GM18511 (cell line): Measurements from ENCODE around the gene PDE6G.
"Not testable (repeated sequence)": the region's sequence is repeated elsewhere in the genome, so short reads cannot be mapped to it uniquely, and the experiment has no call there.

Experiments
- ATAC-seq: cut with Tn5 transposase; IDR thresholded peaks from one replicate; pipeline ENCODE4 v1.9.1; 2021; ENCODE audit warnings: mild to moderate bottlenecking, moderate library complexity; ENCODE audit not compliant: unreplicated experiment

Gene PDE6G

GRCh38 chr17:81635973-81636504 is 20.3 kb downstream of the PDE6G start:
- ATAC-seq = no peak

- no peak for ATAC-seq
Measured at GRCh38 chr17:81635431-81635830, 20.9 kb downstream of the PDE6G start.

- ATAC-seq = no peak
Measured at GRCh38 chr17:81631482-81631881, 24.9 kb downstream of the PDE6G start.

GRCh38 chr17:81630274-81630673 is 26.1 kb downstream of the PDE6G start:
- no peak for ATAC-seq

GRCh38 chr17:81621494-81622130 is 34.7 kb downstream of the PDE6G start:
- no peak for ATAC-seq

- ATAC-seq = not testable (repeated sequence)
Measured at GRCh38 chr17:81618307-81618706, 38.0 kb downstream of the PDE6G start.

GRCh38 chr17:81616877-81617276 is 39.5 kb downstream of the PDE6G start:
- no peak for ATAC-seq

GRCh38 chr17:81615401-81615930 is 40.9 kb downstream of the PDE6G start:
- no peak for ATAC-seq

- ATAC-seq = no peak
Measured at GRCh38 chr17:81612172-81612970, 44.0 kb downstream of the PDE6G start.

GRCh38 chr17:81609541-81610311 is 46.6 kb downstream of the PDE6G start:
- ATAC-seq = no peak

GRCh38 chr17:81608605-81609004 is 47.7 kb downstream of the PDE6G start:
- ATAC-seq = no peak

GRCh38 chr17:81608082-81608481 is 48.3 kb downstream of the PDE6G start:
- ATAC-seq = no peak

GRCh38 chr17:81607431-81607830 is 48.9 kb downstream of the PDE6G start:
- ATAC-seq = no peak

GRCh38 chr17:81603846-81604610 is 52.3 kb downstream of the PDE6G start:
- ATAC-seq = no peak

GRCh38 chr17:81601525-81602120 is 54.7 kb downstream of the PDE6G start:
- ATAC-seq = no peak
